GM19238 (cell line): ENCODE measurements around the gene CPB1.
A peak's percentile ranks its signal among the peaks of the same experiment; 100 is the strongest.

Experiments
- DNase-seq: peaks from one replicate; pipeline ENCODE4 v3.0.0; 2011; ENCODE audit warnings: low spot score; ENCODE audit not compliant: insufficient read length

Gene CPB1

DNA sequence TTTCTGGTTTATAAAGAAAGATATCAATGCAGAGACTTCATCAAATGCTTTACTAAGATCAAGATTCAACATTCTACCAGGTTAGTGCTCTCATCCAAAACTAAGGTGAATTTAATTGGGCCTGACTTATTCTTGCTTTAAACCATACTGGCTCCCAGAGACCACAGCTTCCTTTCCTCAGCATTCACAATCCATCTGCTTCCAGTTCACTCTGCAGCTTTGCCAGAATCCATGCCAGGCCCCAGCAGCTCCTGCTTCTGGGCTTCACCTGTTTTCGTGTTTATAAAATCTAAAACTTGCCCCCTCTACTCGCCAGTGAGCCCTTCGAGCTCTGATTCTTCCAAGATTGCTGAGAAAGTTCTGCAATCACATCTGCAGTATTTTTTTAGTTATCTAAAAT lies 2.3 kb downstream of the CPB1 start:
- no peak for DNase-seq

DNA sequence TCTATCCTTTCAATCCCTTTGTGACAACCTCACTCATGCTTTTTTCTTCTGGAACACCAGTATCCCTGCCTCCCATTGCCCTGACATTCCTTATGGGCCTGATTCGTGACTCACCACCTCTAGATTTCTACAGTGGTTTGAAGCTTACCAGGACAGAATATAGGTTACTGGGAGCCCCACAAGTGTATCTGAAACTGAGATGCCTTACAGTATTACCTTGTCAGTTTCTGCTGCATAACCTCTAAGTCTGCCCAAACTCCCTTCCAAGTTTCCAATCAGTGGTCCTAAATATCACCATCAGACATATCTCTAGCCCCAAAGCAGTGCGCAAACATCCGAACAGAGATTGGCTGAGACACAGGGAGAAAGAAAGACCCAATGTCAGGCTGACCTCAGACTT lies 5.6 kb downstream of the CPB1 start:
- no peak for DNase-seq

DNA sequence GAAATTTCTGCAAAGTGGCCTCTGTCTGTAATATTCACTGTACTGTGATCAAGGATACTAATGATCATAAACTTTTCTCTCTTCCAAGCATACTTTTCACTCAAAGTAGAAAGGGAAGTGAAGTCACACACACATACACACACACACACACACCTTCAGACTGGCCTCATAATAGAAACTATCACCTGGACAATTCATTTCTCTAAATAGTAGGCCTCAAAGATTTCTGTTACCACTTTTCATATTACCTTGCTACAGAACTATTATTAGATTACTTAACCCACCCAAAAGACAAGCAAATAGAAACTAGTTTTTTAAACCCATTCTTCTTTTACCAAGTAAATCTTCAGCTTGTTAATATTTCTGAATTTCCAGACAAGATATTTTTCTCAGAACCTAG lies 12.2 kb downstream of the CPB1 start:
- DNase-seq: no peak

DNA sequence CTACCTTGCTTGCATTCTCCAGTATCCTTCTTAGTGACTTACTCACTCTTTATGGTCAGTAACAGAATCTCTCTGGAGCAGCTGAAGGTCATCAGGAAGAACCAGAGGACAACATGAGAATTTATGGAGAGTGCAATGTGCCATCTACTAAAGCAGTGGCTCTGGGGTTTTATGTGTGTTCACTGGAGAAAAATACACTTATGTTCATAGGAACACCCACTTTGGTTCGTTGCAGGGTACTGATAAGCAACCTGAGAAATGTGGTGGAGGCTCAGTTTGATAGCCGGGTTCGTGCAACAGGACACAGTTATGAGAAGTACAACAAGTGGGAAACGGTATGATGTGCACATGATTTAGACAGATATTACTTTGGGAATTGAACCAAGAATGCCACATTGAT lies 12.8 kb downstream of the CPB1 start:
- DNase-seq: no peak

DNA sequence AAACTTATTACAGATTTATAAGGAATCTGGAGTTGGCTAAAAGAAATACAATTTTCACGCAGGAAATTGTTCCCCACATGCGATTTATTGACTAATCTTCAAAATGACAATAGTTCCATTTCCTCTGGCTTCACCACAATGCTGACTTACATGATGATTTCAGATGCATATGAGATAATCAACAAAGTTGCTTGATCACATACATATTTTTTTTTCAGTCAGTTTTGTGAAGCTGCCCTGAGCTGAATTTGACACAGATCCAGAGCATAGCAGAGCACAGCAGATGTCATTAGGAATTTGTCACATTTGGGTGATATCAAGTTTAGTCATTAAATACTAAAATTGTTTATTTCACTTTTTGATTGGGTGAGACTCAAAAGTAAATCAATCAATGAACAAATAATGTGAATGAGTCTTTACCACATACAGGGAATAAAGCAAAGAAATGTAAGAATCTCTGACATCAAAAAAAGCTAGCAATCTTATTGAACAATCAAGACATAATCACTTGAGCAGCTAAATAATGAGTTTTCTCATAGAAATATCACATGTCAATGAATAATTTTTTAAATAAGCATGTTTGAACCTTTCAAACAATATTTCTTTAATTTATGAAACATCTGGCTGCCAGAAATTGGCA lies 18.3 kb downstream of the CPB1 start:
- no peak for DNase-seq

DNA sequence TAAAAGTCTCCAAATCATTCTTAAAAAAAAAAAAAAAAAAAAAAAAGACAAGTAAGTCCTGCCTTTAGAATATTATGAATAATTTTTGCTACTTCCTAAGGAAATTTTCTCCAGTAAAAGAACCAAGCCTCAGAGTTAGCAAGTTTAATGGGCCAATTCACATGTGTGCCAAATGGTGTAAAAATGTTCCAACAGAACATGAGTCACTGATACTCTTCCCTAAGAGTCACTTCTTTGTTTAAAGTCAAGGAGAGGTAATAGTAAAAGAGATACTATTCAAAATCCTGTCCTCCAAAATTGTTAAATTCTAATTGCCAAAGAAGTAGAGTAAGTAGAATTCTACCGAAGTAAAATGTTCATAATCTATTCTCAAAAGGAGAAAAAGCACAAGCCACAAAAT lies 19.7 kb downstream of the CPB1 start:
- DNase-seq: no peak

DNA sequence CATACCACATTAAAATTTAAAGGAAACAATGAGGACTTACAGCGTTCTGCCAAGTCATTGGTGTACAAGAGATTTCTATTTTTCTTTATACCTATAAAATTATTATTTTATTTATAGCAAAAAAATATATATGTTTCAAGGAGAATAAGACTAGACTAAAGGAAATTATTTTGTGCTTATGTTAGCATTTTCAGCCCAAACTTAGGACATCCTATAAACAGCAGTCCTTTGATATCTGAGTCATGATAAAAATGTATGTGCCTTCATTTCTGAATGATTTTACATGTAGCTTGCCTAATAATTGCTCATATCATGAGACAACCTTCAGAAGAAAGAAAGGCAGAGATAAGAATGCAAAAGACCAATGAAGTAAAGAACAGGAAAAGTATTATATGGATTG lies 20.8 kb downstream of the CPB1 start:
- no peak for DNase-seq

DNA sequence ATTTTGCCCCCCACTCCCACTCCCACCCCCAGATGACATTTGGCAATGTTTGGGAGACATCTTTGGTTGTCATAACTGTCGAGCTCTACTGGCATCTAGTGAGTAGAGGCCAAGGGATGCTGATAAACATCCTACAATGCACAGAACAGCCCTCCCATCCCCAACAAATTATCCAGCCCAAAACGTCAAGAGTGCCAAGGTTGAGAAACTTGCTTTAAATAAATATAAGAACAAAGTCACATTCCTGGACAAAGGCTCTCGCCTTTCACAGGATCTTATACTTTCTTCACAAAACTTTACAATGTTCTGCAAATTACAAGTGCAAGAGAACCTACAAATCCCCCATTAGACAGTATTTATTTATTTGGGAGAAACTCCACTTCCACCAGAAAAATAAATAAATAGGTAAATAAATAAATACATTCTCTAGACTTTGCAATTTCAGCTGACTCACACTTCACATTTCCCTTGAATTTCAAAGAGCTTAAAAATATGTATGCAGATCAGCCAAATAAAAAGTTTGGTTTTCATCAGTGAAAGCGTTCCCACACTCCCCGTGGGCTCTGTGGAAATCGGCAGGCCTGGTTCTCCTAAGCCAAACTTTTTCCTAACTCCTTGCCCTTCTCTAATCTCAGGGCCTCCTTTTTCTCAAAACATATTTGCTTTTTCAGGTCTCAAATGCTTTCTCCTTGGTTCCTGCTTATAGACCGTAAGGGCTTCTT lies 24.8 kb downstream of the CPB1 start:
- DNase-seq: no peak

DNA sequence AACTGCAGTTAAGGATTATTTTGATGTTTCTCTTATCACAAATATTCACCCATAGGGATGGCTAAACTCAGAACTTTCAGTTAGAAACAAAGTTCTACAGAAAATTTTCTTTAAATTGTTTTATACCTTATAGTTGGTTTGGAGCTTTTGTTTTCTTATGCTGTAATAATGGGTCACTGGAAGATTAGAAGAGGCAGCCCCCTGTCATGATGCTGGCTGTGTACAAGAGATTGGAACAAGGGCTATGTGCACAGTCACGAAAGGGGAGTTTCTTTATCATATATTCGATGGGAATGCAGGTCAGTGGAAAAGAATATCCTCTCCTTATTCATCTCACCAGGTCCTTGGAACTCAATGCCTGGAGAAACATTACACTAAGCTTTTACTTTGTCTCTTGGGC lies 25.5 kb downstream of the CPB1 start:
- DNase-seq: no peak

DNA sequence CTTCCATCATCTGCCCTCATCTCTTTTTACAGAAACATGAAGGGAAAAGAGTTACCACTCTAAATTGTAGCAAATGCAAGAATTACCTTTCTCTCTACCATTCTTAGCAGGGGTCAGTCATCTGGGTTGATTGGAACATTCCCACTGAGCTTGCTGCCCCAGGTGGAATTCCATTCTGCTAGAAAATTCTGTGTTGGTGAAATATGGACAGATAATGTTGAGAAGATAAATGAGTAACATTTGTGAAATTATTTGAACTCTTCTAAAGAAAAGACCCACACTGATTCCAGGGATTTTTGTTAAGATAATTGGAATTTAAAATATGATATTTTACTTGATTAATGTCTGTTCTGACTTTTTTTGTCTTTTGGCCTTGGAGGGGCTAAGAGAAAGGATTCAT lies 26.4 kb downstream of the CPB1 start:
- no peak for DNase-seq

DNA sequence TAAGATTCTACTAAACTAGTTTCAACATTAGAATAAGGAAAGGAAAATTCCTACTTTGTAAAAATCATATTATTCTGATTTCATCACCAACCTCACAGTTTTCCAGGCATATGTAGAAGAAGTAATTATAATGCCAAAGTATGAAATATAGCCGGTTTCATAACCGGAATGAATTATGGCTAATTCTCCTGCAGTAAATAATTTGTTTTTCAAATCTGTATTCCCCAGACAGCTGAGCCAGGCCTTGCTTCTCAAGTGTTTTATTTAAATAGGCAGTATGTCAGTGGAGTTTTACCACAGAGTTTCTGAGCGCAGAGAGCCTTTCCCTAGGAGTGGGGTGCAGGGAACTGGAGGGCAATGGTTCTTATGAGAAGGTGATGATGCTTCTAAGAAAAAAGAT lies 28.8 kb downstream of the CPB1 start:
- no peak for DNase-seq

DNA sequence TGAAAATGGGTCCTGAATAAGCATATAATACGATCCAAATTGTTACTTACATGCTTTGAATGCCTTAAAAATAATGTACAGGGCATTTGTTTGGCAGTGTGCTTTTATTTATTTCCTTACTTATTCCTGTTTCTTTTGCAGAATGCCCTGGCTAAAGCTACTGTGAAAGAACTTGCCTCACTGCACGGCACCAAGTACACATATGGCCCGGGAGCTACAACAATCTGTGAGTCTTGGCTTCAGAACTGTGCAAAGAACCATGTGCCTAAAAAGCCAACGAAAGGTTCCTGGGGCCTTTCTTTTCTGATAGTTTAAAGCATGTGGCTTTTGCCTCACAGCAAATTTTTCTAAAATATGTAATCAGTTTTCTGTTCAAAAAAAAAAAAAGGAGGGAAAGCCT lies 29.7 kb downstream of the CPB1 start:
- no peak for DNase-seq

DNA sequence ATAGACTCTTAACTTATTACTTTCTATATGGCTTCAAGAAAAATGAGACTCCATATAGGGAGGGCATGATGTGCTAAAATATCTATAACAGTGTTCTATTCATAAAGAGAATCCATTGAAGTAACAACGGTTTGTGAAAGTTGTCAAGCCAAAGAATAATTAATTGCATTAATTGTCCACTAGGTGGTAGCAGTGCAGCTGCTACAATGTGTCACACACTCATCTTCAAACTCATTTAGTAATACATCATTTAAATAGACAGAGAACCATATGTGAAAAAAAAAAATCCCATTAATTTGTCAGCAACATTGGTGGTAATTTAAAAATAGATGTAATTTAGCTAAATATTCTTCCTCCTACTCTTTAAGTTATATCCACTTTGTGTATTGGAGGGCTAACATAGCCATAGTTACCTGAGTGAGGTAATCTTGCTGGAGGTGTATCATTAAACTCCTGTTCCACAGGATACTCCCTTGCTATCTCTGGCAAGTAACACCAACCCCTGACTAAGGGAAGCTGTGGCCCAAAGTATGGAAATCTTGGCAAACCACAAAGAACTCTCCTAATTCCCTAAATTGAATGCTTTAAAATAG lies 33.8 kb downstream of the CPB1 start:
- peak; percentile 11 for DNase-seq

DNA sequence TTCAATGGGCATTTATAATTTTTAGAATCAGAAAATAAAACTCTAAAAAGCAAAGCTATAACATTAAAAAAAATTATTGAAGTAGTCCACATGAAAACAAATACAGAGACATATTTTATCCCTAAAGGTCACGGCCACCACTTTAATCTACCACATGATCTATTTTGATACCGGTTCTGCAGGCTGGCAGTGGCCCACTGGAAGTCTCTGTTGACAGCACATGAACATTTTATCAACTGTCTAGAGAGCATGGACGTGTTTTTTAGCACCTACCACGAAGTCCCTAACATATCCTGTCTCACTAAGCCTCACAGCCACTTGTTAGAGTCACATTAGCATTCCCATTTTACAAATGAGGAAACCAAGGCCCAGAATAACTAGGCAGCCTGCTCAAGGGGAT lies 35.7 kb downstream of the CPB1 start:
- no peak for DNase-seq

DNA sequence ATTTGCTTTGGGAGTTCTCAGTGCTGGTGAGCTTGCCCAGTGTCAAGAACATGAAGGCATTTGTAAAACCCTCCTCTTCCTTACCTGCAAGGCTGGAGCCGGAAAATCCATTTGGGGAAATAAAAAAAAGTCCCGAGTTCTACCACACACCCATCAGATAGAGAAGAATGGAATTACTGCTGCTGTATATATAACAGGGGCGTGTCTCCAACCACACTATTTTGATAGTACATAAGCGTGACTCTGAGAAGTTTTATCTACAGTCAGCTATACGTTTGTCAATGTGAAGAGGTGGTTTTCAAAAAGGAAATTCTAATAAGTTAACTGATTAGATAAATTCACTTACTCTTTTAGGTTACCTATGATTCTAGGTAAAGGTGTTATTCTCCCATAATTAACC lies 36.2 kb downstream of the CPB1 start:
- no peak for DNase-seq

DNA sequence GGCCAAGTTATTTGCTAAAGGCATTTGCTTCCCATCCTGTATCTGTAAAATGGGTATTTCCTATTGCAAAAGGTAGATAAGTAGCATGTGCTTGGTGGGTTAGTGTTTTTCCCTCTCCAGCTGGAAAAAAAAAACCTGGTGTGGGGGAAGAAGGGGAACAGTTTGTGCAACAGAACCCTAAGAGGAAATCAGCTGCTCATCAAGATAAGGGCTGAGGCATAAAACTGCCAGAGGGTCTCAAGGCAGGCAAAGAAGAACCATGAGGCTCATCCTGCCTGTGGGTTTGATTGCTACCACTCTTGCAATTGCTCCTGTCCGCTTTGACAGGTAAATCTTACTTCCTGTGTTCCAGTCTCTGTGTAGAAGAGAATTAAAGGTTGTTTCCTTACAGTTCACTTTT lies 37.4 kb downstream of the CPB1 start, which contains the start of gene CPA3:
TSS of gene CPA3 (plus strand) at position 248 of the 400 bp plus-strand sequence. CDS start at position 260, 12 bp downstream.
- DNase-seq: no peak

DNA sequence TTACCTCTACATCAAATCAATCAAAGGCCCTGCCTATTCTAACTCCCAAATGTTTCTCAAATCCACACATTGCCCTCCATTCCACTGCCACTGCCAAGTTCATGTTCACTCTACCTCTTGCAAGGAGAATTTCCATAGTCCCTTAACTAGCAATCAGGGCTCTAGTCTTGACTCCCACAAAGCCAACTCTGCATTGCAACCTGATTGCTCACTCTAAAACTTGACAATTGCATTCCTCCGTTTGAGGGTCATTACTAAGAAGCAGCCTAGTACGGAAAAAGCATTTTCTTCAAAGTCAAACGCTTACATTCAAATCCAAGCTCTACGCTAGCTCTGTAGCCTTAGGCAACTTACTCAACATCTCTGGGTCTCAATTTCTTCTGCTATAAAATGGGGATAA lies 38.6 kb downstream of the CPB1 start:
- no peak for DNase-seq

DNA sequence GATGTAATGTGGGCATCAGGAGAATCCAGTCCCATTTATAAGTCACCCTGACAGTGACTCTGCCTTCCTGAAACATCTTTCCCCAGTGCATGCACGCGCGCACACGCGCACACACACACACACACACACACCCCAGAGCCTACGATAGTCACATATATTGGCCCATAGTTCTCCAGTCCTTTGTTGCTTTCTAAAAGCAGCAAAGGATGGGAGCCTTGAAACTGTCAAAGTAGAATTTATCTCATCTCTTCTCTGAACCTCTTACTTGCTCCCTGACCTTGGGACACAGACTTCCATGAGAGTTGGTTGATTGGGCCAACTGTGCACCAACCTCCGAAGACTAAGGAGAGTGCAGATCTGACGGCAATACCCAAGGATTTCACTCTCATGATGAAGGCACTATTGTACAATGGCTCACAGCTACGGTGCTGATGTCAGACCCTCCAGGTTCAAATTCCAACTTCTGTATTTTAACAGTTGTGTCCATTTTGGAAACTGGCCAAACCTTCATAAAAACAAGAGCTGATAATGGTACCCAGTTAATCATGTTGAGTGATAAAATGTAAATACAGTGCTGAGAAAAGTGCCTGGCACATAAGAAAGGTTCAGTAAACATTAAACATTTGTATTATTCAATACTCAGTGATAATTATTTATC lies 45.8 kb downstream of the CPB1 start:
- DNase-seq: no peak

DNA sequence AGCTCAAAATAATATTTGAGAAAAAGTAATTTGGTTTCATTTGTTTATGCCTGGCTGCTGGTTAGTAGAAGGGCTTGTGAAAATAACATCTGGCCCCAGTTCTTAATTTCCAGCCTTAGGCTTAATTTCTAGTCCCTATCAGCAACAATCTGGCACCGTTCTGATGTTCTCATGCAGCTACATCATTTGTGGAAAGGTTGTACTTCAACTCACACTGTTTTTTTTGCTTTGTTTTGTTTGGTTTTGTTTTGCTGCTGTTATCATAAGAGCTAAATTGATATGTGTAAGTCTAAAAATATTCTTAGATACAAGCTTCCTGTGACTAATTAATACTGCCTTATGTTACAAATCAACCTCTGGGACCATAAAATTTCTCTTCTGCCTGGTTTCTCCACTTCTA lies 46.4 kb downstream of the CPB1 start:
- no peak for DNase-seq

DNA sequence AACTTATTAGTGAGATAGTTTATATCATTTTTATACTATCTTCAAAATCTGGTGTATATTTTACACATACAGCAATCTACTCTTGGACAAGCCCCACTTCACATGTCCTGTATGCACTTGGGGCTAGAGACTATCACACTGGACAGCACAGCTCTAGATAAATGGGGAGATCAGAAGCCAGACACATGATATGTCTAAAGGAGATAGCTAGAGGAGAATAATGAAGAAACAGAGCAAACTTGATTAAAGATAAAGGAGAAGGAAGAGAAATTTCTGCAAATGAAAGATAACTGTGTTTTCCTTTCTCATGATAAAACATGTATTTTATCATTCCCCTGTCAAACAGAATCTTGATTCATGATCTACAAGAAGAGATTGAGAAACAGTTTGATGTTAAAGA lies 50.5 kb downstream of the CPB1 start:
- DNase-seq: no peak

DNA sequence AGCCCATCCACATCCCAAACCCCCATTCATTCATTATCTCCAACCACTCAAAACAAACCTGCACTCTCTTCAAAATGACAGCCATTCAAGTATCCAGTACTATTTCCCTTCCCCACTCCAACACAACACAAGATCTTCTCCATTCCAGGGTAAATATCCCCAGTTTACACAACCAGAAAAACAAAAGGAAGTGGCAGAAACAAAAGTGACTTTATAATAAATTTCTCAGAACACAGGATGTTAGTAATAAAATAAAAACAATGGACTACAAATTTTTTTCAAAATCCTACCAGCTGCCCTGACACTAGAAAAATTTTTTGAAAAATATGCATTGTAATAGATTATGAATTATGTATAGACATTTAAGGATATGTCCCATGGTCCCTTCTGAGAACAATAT lies 51.6 kb downstream of the CPB1 start:
- DNase-seq: no peak

DNA sequence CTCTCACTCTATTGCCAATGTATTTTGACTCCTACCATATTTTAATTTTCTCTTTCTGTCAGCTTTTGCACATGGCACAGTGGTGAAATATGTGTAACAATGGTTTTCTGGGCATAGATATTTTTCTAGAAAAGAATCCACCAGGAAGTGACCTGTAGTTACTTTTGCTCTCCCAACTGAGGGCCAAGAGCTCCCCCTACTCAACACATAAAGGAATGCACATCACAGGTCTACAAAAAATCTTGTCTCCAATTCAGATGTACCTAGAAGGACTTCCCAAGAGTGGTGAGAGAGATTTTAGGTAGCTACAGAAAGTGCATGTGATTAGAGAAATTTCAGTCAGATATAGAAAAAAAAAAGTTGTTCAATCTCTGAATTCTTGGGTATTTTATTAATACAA lies 53.1 kb downstream of the CPB1 start:
- DNase-seq: no peak
